Measurements from ENCODE around the gene IRF5.
"Not testable (repeated sequence)": the region's sequence is repeated elsewhere in the genome, so short reads cannot be mapped to it uniquely, and the experiment has no call there.

IRF5 gene

DNA sequence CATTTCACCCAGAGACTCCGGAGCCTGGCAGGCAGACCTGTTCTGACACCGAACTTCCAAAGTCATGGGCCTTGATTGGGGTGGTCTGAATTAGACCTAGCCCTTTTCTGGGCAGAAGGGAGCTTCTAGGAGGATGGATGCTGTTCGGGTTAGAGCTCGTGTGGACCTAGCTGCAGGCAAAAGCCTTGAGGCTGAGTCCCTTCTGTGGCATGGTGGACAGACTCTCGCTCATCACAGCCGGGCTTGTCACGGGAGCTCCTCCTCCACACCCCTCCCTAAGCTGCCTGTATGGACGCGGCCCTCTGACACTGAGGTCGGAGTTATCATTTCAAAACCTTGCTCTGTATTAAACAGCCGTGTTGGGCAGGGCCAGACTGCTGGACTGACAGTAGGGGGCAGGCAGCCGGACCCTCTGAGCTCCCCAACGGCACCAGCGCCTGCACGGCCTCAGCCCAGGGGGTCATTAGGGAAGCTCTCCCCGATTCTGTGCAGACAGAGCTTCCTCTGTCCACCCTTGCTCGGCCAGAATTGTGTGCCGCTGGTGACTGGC is 2.2 kb downstream of the IRF5 start:
- H3K4me3 ChIP-seq (ENCODE audit: control insufficient read depth, low read depth, low read length): no peak overlapping the region
- TF ChIP-seq, protein P1, sequence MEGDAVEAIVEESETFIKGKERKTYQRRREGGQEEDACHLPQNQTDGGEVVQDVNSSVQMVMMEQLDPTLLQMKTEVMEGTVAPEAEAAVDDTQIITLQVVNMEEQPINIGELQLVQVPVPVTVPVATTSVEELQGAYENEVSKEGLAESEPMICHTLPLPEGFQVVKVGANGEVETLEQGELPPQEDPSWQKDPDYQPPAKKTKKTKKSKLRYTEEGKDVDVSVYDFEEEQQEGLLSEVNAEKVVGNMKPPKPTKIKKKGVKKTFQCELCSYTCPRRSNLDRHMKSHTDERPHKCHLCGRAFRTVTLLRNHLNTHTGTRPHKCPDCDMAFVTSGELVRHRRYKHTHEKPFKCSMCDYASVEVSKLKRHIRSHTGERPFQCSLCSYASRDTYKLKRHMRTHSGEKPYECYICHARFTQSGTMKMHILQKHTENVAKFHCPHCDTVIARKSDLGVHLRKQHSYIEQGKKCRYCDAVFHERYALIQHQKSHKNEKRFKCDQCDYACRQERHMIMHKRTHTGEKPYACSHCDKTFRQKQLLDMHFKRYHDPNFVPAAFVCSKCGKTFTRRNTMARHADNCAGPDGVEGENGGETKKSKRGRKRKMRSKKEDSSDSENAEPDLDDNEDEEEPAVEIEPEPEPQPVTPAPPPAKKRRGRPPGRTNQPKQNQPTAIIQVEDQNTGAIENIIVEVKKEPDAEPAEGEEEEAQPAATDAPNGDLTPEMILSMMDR (IDR thresholded peaks at IDR 0.05; ENCODE audit: control insufficient read depth, insufficient read depth, low read depth, low read length, missing control alignments): no peak
- no peak for DNase-seq (ENCODE audit: low read depth)

DNA sequence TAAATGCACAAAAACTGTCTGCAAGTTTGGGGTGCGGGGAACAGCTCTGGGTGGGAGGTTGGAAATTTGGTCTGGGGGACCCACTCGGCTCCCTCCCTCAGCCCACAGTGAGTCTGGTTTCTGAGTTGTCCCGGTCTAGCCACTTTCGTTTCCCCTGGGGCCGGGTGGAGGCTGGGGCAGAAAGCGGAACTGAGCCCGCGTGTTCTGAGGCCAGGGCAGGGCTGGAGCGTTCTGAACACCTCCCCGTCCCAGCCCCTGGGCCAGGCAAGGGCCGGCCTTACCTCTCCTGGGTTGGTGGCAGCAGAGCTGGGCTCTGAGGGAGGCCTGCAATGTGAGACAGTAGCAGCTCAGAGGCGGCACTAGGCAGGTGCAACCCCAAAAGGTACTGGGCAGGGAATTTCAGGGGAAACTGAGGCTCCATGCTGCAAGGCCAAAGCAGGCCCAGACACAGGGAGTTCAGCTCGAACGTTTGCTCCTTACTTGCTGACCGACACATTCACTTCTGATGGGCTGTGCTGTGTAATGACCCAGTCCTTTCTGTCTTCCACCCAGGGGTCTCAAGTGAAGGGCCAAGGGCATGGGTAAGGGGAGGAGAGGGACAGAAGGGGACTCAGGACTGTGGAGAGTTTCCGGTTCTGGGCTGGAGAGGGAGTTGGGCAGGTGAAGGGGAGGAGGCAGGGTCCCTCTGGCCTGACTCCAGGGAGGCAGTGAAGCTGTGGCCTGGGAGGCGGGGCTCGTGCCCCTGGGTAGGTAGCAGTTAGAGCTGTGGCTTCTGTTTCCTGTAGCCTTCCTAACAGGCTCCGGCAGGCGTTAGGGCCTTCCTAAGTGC is 3.0 kb downstream of the IRF5 start:
- no peak overlapping the region for H3K4me3 ChIP-seq (ENCODE audit: control insufficient read depth, low read depth, low read length)
- DNase-seq (ENCODE audit: low read depth): no peak
- TF ChIP-seq, protein P1 (IDR thresholded peaks at IDR 0.05; ENCODE audit: control insufficient read depth, insufficient read depth, low read depth, low read length, missing control alignments): no peak

DNA sequence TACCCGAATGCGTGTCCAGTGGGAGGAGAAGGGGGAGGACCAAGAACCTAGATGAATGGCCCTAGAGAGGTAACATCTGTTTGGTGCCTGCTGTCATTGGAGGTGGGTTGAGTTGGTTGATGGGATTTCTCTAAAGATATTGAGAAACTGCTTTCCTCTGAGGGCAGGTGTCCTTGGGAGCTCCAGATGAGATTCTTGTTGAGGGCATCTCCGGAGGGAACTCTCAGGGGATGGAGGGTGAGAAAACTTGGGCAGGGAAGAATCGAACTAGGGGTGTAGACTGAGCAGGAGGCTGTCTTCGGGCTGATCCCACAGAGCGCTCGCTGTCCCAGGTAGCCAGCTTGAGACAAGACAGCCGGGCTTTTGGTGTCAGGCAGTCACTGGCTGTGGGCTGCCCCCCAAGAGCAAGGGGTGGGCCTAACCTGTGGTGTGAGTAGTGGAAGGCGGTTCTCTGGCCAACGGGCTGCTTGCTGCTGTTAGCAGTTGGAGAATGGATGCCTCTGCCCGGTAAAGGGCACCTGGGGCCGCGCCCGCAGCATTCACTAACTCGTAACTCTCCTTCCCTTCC is 3.7 kb downstream of the IRF5 start:
- DNase-seq (ENCODE audit: low read depth): no peak
- no peak overlapping the region for H3K4me3 ChIP-seq (ENCODE audit: control insufficient read depth, low read depth, low read length)
- TF ChIP-seq, protein P1 (IDR thresholded peaks at IDR 0.05; ENCODE audit: control insufficient read depth, insufficient read depth, low read depth, low read length, missing control alignments): no peak

DNA sequence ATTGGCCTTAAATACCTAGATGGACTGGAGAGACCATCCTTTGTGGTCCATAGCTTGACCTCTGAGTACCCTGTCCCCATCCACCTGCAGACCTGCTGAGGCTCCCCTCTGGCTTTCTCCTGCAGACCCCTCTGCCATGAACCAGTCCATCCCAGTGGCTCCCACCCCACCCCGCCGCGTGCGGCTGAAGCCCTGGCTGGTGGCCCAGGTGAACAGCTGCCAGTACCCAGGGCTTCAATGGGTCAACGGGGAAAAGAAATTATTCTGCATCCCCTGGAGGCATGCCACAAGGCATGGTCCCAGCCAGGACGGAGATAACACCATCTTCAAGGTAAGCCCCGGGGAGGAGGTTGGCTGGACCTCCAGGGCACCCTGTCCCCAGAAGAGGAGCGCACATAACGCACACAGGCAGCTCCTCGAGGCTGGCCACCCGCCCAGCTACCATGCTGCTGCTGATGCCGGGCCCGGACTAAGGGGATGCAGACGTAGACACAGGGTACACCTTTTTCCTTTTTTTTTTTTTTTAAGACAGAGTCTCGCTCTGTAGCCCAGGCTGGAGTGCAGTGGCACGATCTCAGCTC is 4.3 kb downstream of the IRF5 start:
- H3K4me3 ChIP-seq (ENCODE audit: control insufficient read depth, low read depth, low read length): no peak overlapping the region
- TF ChIP-seq, protein P1 (IDR thresholded peaks at IDR 0.05; ENCODE audit: control insufficient read depth, insufficient read depth, low read depth, low read length, missing control alignments): no peak
- DNase-seq (ENCODE audit: low read depth): no peak

DNA sequence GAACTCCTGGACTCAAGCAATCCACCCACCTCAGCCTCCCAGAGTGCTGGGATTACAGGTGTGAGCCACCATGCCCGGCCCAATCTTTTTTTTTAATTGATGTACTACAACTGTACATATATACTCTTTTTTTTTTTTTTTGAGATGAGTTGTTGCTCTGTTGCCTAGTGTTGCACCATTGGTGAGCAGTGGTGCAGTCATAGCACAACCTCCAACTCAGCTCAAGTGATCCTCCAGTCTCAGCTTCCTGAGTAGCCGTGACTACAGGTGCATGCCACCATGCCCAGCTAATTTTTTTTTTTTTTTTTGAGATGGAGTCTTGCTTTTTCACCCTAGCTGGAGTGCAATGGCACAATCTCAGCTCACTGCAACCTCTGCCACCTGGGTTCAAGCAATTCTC is 5.5 kb downstream of the IRF5 start:
- not testable (repeated sequence) for DNase-seq (ENCODE audit: low read depth)

DNA sequence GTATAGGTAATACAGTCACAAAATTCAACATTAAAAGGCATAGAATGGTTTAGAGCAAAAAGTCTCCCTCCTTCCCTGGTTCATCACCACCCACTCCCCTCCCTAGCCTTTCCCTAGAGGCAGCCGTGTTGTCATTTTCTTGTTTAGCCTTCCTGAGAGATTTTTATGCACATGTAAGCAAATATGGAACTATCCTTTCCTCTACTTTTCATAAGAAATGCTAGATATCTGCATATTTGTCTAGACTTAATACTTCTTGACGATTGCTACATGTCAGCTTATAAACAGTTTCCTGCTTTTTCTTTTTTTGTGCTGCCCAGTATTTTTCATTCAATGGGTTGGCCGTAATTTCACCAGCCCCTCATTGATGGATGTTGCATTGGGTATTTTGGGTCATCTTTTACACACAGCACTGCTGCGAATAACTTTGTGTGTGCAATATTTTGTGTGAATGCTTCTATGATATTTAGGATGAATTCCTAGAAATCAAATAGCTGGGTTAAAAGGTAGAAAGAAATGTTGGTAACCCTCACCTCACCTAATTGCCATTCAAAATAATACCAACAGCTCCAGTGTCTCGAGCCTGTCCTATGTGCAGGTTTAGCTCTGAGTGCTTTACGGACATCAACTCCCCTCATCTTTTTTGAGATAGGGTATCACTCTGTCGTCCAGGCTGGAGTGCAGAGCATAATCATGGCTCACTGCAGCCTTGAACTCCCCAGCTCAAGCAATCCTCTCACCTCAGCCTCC is 6.9 kb downstream of the IRF5 start:
- no peak overlapping the region for H3K4me3 ChIP-seq (ENCODE audit: control insufficient read depth, low read depth, low read length)
- TF ChIP-seq, protein P1 (IDR thresholded peaks at IDR 0.05; ENCODE audit: control insufficient read depth, insufficient read depth, low read depth, low read length, missing control alignments): no peak
- DNase-seq (ENCODE audit: low read depth): no peak

More for the DNA sequence above, 5.5 kb downstream of the IRF5 start:
- H3K4me3 ChIP-seq (ENCODE audit: control insufficient read depth, low read depth, low read length): not testable (repeated sequence)
